ENCODE measurements around the gene NUMB. TPM values are rescaled to one million over a fixed set of nuclear protein-coding genes. Genes with fewer than 3 reads are reported as not detected.

Gene NUMB
- total RNA-seq, 2 donors from 2014 or later: 79.9 to 85.2 TPM

GRCh38 chr14:73478684-73479083 lies 20.3 kb upstream of the NUMB start:
- Mint-ChIP-seq H3K4me1 (peaks cover 12% of the 10 kb centered on the region), H3K27ac (no peak overlapping the region), H3K36me3 (ENCODE audit: low read depth) (no peaks in the 10 kb centered on the region), H3K4me3 (no peak overlapping the region), H3K27me3 (ENCODE audit: insufficient read depth) (no peaks in the 10 kb centered on the region), H3K9me3 (no peaks in the 10 kb centered on the region)
- Histone ChIP-seq H3K4me1 (ENCODE audit: control insufficient read depth, insufficient read depth, low read length) (peaks cover 3% of the 10 kb centered on the region), H3K4me3 (ENCODE audit: low read length) (no peak overlapping the region), H3K27me3 (ENCODE audit: control insufficient read depth, insufficient read depth, low read length, poor library complexity, severe bottlenecking) (no peaks in the 10 kb centered on the region), H3K27ac (ENCODE audit: low read depth, low read length) (no peak overlapping the region), H3K9ac (ENCODE audit: extremely low read depth, low read length, poor library complexity, severe bottlenecking) (no peak overlapping the region), H3K9me3 (ENCODE audit: control insufficient read depth, low read length) (no peaks in the 10 kb centered on the region), H3K36me3 (ENCODE audit: control insufficient read depth, insufficient read depth, low read length) (no peaks in the 10 kb centered on the region)
- TF ChIP-seq, protein P1, sequence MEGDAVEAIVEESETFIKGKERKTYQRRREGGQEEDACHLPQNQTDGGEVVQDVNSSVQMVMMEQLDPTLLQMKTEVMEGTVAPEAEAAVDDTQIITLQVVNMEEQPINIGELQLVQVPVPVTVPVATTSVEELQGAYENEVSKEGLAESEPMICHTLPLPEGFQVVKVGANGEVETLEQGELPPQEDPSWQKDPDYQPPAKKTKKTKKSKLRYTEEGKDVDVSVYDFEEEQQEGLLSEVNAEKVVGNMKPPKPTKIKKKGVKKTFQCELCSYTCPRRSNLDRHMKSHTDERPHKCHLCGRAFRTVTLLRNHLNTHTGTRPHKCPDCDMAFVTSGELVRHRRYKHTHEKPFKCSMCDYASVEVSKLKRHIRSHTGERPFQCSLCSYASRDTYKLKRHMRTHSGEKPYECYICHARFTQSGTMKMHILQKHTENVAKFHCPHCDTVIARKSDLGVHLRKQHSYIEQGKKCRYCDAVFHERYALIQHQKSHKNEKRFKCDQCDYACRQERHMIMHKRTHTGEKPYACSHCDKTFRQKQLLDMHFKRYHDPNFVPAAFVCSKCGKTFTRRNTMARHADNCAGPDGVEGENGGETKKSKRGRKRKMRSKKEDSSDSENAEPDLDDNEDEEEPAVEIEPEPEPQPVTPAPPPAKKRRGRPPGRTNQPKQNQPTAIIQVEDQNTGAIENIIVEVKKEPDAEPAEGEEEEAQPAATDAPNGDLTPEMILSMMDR (conservative IDR thresholded peaks at IDR 0.05): no peak
- no peak for DNase-seq
- 92 to 93% methylated on average over 14 to 15 of the region's 15 CpGs for WGBS, 2 experiments (ENCODE audit: insufficient coverage in 1 of 2, insufficient read length in 1 of 2)

DNA sequence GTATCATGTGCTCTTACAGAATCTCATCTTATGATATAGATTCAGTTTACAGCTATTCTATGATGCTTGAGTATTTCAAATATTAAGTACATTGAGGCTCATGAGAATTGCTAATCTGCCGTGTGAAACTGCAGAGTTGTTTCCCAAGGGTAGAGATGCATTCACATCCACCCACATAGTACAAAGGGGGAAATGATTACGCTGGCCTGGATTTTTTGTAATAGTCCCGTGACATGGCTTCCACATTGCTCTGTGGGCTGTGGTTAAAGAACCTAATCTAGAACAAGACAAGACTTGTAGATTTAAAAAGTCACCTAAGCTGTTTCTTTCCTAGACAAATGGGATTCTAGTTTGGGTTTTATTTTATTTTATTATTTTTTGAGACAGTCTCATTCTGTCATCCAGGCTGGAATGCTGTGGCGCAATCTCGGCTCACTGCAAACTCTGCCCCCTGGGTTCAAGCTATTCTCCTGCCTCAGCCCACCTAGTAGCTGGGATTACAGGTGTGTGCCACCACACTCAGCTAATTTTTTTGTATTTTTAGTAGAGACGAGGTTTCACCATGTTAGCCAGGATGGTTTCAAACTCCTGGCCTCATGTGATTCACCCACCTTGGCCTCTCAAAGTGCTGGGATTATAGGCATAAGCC lies 19.4 kb upstream of the NUMB start:
- H3K9me3 ChIP-seq (ENCODE audit: control insufficient read depth, low read length): no peaks in the 10 kb centered on the region
- H3K27ac ChIP-seq (ENCODE audit: low read depth, low read length): no peak overlapping the region
- no peaks in the 10 kb centered on the region for H3K36me3 ChIP-seq (ENCODE audit: control insufficient read depth, insufficient read depth, low read length)
- H3K4me1 ChIP-seq (ENCODE audit: control insufficient read depth, insufficient read depth, low read length): peaks cover 3% of the 10 kb centered on the region
- Mint-ChIP-seq H3K9me3 (no peaks in the 10 kb centered on the region), H3K27ac (no peak overlapping the region), H3K4me1 (peaks cover 12% of the 10 kb centered on the region), H3K27me3 (ENCODE audit: insufficient read depth) (no peaks in the 10 kb centered on the region), H3K4me3 (no peak overlapping the region), H3K36me3 (ENCODE audit: low read depth) (no peaks in the 10 kb centered on the region)
- TF ChIP-seq, protein P1 (conservative IDR thresholded peaks at IDR 0.05): no peak
- WGBS, 2 experiments (ENCODE audit: insufficient coverage in 1 of 2, insufficient read length in 1 of 2): 92 to 94% methylated on average over 5 to 6 of the region's 6 CpGs
- no peak overlapping the region for H3K9ac ChIP-seq (ENCODE audit: extremely low read depth, low read length, poor library complexity, severe bottlenecking)
- no peak overlapping the region for H3K4me3 ChIP-seq (ENCODE audit: low read length)
- no peaks in the 10 kb centered on the region for H3K27me3 ChIP-seq (ENCODE audit: control insufficient read depth, insufficient read depth, low read length, poor library complexity, severe bottlenecking)
- no peak for DNase-seq

GRCh38 chr14:73476451-73476931 lies 18.1 kb upstream of the NUMB start:
- DNase-seq: no peak
- Histone ChIP-seq H3K4me1 (ENCODE audit: control insufficient read depth, insufficient read depth, low read length) (peaks cover 3% of the 10 kb centered on the region), H3K27me3 (ENCODE audit: control insufficient read depth, insufficient read depth, low read length, poor library complexity, severe bottlenecking) (no peaks in the 10 kb centered on the region), H3K27ac (ENCODE audit: low read depth, low read length) (no peak overlapping the region), H3K4me3 (ENCODE audit: low read length) (no peak overlapping the region), H3K36me3 (ENCODE audit: control insufficient read depth, insufficient read depth, low read length) (no peaks in the 10 kb centered on the region), H3K9ac (ENCODE audit: extremely low read depth, low read length, poor library complexity, severe bottlenecking) (no peak overlapping the region), H3K9me3 (ENCODE audit: control insufficient read depth, low read length) (no peaks in the 10 kb centered on the region)
- H3K4me3 Mint-ChIP-seq: no peak overlapping the region
- H3K27ac Mint-ChIP-seq: no peak overlapping the region
- peaks cover 12% of the 10 kb centered on the region for H3K4me1 Mint-ChIP-seq
- WGBS, 2 experiments (ENCODE audit: insufficient coverage in 1 of 2, insufficient read length in 1 of 2): 83 to 88% methylated on average over 3 of the region's 3 CpGs
- H3K36me3 Mint-ChIP-seq (ENCODE audit: low read depth): no peaks in the 10 kb centered on the region
- TF ChIP-seq, protein P1 (conservative IDR thresholded peaks at IDR 0.05): no peak
- no peaks in the 10 kb centered on the region for H3K9me3 Mint-ChIP-seq
- H3K27me3 Mint-ChIP-seq (ENCODE audit: insufficient read depth): no peaks in the 10 kb centered on the region
